Measurements from ENCODE around the gene SLC6A17. TPM values are rescaled to one million over a fixed set of nuclear protein-coding genes. Genes with fewer than 3 reads are reported as not detected.

Gene SLC6A17
- total and polyA plus RNA-seq, 7 donors = under 0.01 to 0.83 (median 0.36) TPM; not detected in 2

- no peaks in the 10 kb centered on the region for H3K27me3 ChIP-seq
- no peak overlapping the region for H3K27ac ChIP-seq
- peaks cover 0 to 8% (median 0%) of the 10 kb centered on the region in 4 donors for H3K4me1 ChIP-seq
- no peak overlapping the region for H3K4me3 ChIP-seq
- no peaks in the 10 kb centered on the region for H3K9me3 ChIP-seq
- peak; percentile 24 for DNase-seq
- no peaks in the 10 kb centered on the region for H3K36me3 ChIP-seq
- intact Hi-C loops (cut with DNase I) = no loop called here
- 71 to 93% methylated on average over 2 of the region's 2 CpGs for WGBS, 2 donors
- no peak for TF ChIP-seq POLR2AphosphoS5 (IDR thresholded peaks at IDR 0.05)
- TF ChIP-seq EP300 (IDR thresholded peaks at IDR 0.05) = no peak
- TF ChIP-seq CTCF (IDR thresholded peaks at IDR 0.05) = no peak
- TF ChIP-seq POLR2A (IDR thresholded peaks at IDR 0.05) = no peak
These were observed 100.5 kb downstream of the SLC6A17 start for GRCh38 chr1:110250749-110251148.

Other genes with a start within 250 kb of the SLC6A17 start
- 100 to 1,000 TPM in 1 of 4 donors, 10 to 100 TPM in 3; 21.8 to 118 (median 47.5) TPM for gene CSF1, start 239.6 kb upstream of the SLC6A17 start, total RNA-seq
- gene CSF1, start 239.6 kb upstream of the SLC6A17 start, polyA plus RNA-seq = 10 to 100 TPM in 1 of 3 donors, 1 to 10 TPM in 2; 3.0 to 15.0 (median 3.7) TPM
- gene AHCYL1, start 165.7 kb upstream of the SLC6A17 start, total RNA-seq = 10 to 100 TPM; 58.2 to 76.7 (median 73.4) TPM
- gene AHCYL1, start 165.7 kb upstream of the SLC6A17 start, polyA plus RNA-seq = 10 to 100 TPM; 42.6 to 57.3 (median 49.1) TPM
- 10 to 100 TPM; 32.8 to 47.8 (median 36.1) TPM for gene STRIP1, start 115.9 kb upstream of the SLC6A17 start, total RNA-seq
- 10 to 100 TPM in 1 of 3 donors, 1 to 10 TPM in 2; 7.9 to 24.8 (median 9.6) TPM for gene STRIP1, start 115.9 kb upstream of the SLC6A17 start, polyA plus RNA-seq
- gene ALX3, start 79.8 kb upstream of the SLC6A17 start, total RNA-seq = not detected
- gene ALX3, start 79.8 kb upstream of the SLC6A17 start, polyA plus RNA-seq = under 1 TPM in 1 of 3 donors, not detected in 2; 0.13 TPM
- under 1 TPM in 1 of 4 donors, not detected in 3; 0.33 TPM for gene UBL4B, start 38.1 kb upstream of the SLC6A17 start, total RNA-seq
- under 1 TPM in 1 of 3 donors, not detected in 2; 0.06 TPM for gene UBL4B, start 38.1 kb upstream of the SLC6A17 start, polyA plus RNA-seq
- 1 to 10 TPM; 1.8 to 6.4 (median 3.2) TPM for gene KCNC4, start 59.8 kb downstream of the SLC6A17 start, total RNA-seq
- 1 to 10 TPM in 1 of 3 donors, under 1 TPM in 2; 0.60 to 3.6 (median 0.69) TPM for gene KCNC4, start 59.8 kb downstream of the SLC6A17 start, polyA plus RNA-seq
- gene RBM15, start 188.9 kb downstream of the SLC6A17 start, total RNA-seq = 10 to 100 TPM; 23.2 to 32.1 (median 25.5) TPM
- 1 to 10 TPM; 1.8 to 8.9 (median 2.5) TPM for gene RBM15, start 188.9 kb downstream of the SLC6A17 start, polyA plus RNA-seq
- gene SLC16A4, start 240.5 kb downstream of the SLC6A17 start, total RNA-seq = 10 to 100 TPM in 1 of 4 donors, 1 to 10 TPM in 3; 3.7 to 10.2 (median 7.5) TPM
- 1 to 10 TPM in 2 of 3 donors, not detected in 1; 1.6 to 3.0 TPM for gene SLC16A4, start 240.5 kb downstream of the SLC6A17 start, polyA plus RNA-seq